Stimulated activated memory B cell treated with anti-CD40 and anti-IgM and Interleukin-4, amounts not matched to agents 10 μg/mL and 1 μg/mL and 100 μg/mL, for 72 hours (primary cell): ENCODE data around the gene SLCO2B1.
A peak's percentile ranks its signal among the peaks of the same experiment; 100 is the strongest.

Experiments
- ATAC-seq: fragments of 150-1000 bp; cut with Tn5 transposase; 2 replicates; pipeline ENCODE4 v1.10.0; 2021
- H3K27ac Mint-ChIP-seq: one replicate; pipeline ENCODE4 v1.8.0; 2022; ENCODE audit warnings: mild to moderate bottlenecking, mixed read lengths
- H3K27me3 Mint-ChIP-seq: one replicate; pipeline ENCODE4 v1.8.0; 2022; ENCODE audit warnings: mixed read lengths
- H3K36me3 Mint-ChIP-seq: one replicate; pipeline ENCODE4 v1.8.0; 2022; ENCODE audit warnings: mixed read lengths
- H3K4me1 Mint-ChIP-seq: one replicate; pipeline ENCODE4 v1.8.0; 2022; ENCODE audit warnings: mixed read lengths
- H3K4me3 Mint-ChIP-seq: one replicate; pipeline ENCODE4 v1.8.0; 2022; ENCODE audit warnings: mild to moderate bottlenecking, moderate library complexity, mixed read lengths
- H3K9me3 Mint-ChIP-seq: one replicate; pipeline ENCODE4 v1.8.0; 2022; ENCODE audit warnings: mixed read lengths

The SLCO2B1 gene

GRCh38 chr11:75152651-75153427, 1.9 kb downstream of the SLCO2B1 start:
- no peak for ATAC-seq
- Mint-ChIP-seq H3K9me3 (no peaks in the 10 kb centered on the region), H3K4me3 (no peak overlapping the region), H3K36me3 (no peaks in the 10 kb centered on the region), H3K27ac (no peak overlapping the region), H3K27me3 (peaks cover 39% of the 10 kb centered on the region), H3K4me1 (no peaks in the 10 kb centered on the region)

GRCh38 chr11:75154646-75155569, 4.0 kb downstream of the SLCO2B1 start:
- Mint-ChIP-seq H3K27me3 (peaks cover 39% of the 10 kb centered on the region), H3K9me3 (no peaks in the 10 kb centered on the region), H3K4me1 (no peaks in the 10 kb centered on the region), H3K4me3 (no peak overlapping the region), H3K36me3 (no peaks in the 10 kb centered on the region), H3K27ac (no peak overlapping the region)
- ATAC-seq: no peak

- no peak for ATAC-seq
- no peaks in the 10 kb centered on the region for H3K4me1 Mint-ChIP-seq
- no peak overlapping the region for H3K4me3 Mint-ChIP-seq
These were observed 4.9 kb downstream of the SLCO2B1 start for GRCh38 chr11:75155570-75156422.

DNA sequence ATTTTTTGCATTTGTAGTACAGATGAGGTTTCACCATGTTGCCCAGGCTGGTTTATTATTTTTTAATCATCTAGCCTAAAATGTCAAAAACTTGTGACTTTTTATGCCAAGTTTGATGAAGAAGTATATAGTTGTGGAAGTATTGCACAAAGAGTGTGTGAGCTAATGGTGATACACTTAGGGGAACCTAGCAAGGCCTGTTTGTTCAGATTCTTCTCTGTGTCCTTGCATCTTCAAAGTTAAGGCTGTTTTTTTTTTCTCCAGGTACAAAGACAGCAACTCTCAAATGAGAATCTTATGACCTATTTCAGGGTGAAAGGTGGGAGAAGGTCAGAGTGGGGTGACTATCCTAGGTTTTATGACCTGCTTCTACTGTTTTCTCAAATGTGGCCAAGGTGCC, 7.3 kb downstream of the SLCO2B1 start:
- Mint-ChIP-seq H3K27me3 (peaks cover 37% of the 10 kb centered on the region), H3K36me3 (no peaks in the 10 kb centered on the region), H3K27ac (no peak overlapping the region), H3K4me3 (no peak overlapping the region), H3K4me1 (no peaks in the 10 kb centered on the region), H3K9me3 (peaks cover 7% of the 10 kb centered on the region)
- no peak for ATAC-seq

More at GRCh38 chr11:75155570-75156422, 4.9 kb downstream of the SLCO2B1 start:
- Mint-ChIP-seq H3K9me3 (peaks cover 4% of the 10 kb centered on the region), H3K27ac (no peak overlapping the region), H3K27me3 (peaks cover 37% of the 10 kb centered on the region), H3K36me3 (no peaks in the 10 kb centered on the region)

GRCh38 chr11:75158696-75159150, 7.8 kb downstream of the SLCO2B1 start:
- Mint-ChIP-seq H3K36me3 (no peaks in the 10 kb centered on the region), H3K4me3 (no peak overlapping the region)

GRCh38 chr11:75159151-75159953, 8.4 kb downstream of the SLCO2B1 start:
- H3K27me3 Mint-ChIP-seq: peaks cover 48% of the 10 kb centered on the region

More at GRCh38 chr11:75158696-75159150, 7.8 kb downstream of the SLCO2B1 start:
- Mint-ChIP-seq H3K9me3 (peaks cover 7% of the 10 kb centered on the region), H3K27me3 (peaks cover 42% of the 10 kb centered on the region), H3K27ac (no peak overlapping the region), H3K4me1 (no peaks in the 10 kb centered on the region)
- no peak for ATAC-seq

GRCh38 chr11:75160220-75160757, 9.4 kb downstream of the SLCO2B1 start:
- no peak for ATAC-seq
- Mint-ChIP-seq H3K4me3 (no peak overlapping the region), H3K4me1 (no peaks in the 10 kb centered on the region), H3K9me3 (peaks cover 7% of the 10 kb centered on the region), H3K36me3 (no peaks in the 10 kb centered on the region), H3K27ac (no peak overlapping the region), H3K27me3 (peaks cover 54% of the 10 kb centered on the region)

More at GRCh38 chr11:75159151-75159953, 8.4 kb downstream of the SLCO2B1 start:
- H3K9me3 Mint-ChIP-seq: peaks cover 7% of the 10 kb centered on the region
- H3K27ac Mint-ChIP-seq: no peak overlapping the region
- no peaks in the 10 kb centered on the region for H3K36me3 Mint-ChIP-seq
- H3K4me1 Mint-ChIP-seq: no peaks in the 10 kb centered on the region
- H3K4me3 Mint-ChIP-seq: no peak overlapping the region
- ATAC-seq: no peak

- no peak overlapping the region for H3K27ac Mint-ChIP-seq
- peaks cover 48% of the 10 kb centered on the region for H3K27me3 Mint-ChIP-seq
- H3K4me1 Mint-ChIP-seq: no peaks in the 10 kb centered on the region
These were observed 10.0 kb downstream of the SLCO2B1 start for GRCh38 chr11:75160880-75161279.

DNA sequence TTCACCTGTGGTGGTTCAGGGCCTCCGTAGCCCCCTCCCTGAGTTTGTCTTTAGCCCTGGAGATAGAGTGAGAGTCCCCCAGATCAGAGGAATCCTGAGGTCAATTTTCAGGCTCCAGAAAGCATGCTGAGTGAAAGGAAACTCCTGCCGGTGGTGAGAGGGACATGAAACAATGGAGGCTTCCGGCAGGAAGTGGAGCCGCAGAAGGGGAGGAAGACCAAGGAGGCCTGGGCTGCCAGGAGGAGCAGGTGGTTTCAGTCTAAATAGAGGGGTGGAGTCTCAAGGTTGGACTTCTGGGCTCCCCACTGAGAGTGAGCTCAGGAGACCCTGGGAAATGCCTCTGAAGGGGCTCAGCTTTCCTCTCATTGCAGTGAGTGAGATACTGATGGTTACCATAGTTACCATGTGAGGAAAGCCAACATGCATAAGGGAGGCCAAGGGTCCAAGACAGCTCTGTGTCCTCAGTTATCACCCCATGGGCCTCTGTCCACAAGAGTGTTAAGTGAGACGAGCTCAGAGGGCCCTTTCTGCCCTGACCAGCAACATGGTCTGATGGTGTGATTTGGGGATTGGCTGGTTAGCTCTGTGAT, 10.7 kb downstream of the SLCO2B1 start:
- Mint-ChIP-seq H3K27ac (no peak overlapping the region), H3K36me3 (no peaks in the 10 kb centered on the region)

More at GRCh38 chr11:75160880-75161279, 10.0 kb downstream of the SLCO2B1 start:
- ATAC-seq: no peak
- Mint-ChIP-seq H3K36me3 (no peaks in the 10 kb centered on the region), H3K4me3 (no peak overlapping the region), H3K9me3 (peaks cover 7% of the 10 kb centered on the region)

DNA sequence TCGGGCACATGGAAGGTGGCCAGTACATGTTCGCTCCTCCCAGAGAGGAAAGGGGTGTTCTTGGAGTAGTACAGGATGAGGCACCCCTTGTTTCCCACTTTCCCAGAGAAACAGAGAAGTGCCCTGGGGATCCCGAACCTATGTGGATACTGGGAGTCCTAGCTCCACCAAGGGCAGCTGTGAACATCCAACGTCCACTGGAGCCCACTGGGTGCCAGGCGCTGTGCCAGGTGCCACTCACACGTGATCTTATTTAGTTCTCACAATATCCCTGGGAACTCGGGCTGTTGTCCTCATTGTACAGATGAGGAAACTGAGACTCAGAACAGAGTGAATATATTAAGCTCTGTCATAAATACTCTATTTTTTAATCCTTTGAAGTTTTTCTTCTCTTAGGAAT, 12.0 kb downstream of the SLCO2B1 start:
- Mint-ChIP-seq H3K27me3 (peaks cover 42% of the 10 kb centered on the region), H3K4me3 (no peak overlapping the region), H3K9me3 (peaks cover 7% of the 10 kb centered on the region), H3K4me1 (no peaks in the 10 kb centered on the region), H3K27ac (no peak overlapping the region), H3K36me3 (no peaks in the 10 kb centered on the region)
- ATAC-seq: no peak

More for the DNA sequence above, 10.7 kb downstream of the SLCO2B1 start:
- ATAC-seq: no peak
- H3K9me3 Mint-ChIP-seq: peaks cover 7% of the 10 kb centered on the region
- peaks cover 42% of the 10 kb centered on the region for H3K27me3 Mint-ChIP-seq
- no peak overlapping the region for H3K4me3 Mint-ChIP-seq
- no peaks in the 10 kb centered on the region for H3K4me1 Mint-ChIP-seq

GRCh38 chr11:75163921-75164849, 13.3 kb downstream of the SLCO2B1 start:
- ATAC-seq: peak; percentile 10
- H3K4me3 Mint-ChIP-seq: no peak overlapping the region
- H3K27me3 Mint-ChIP-seq: peaks cover 42% of the 10 kb centered on the region
- H3K4me1 Mint-ChIP-seq: no peaks in the 10 kb centered on the region
- H3K9me3 Mint-ChIP-seq: peaks cover 7% of the 10 kb centered on the region
- no peaks in the 10 kb centered on the region for H3K36me3 Mint-ChIP-seq
- H3K27ac Mint-ChIP-seq: no peak overlapping the region

- Mint-ChIP-seq H3K27ac (no peak overlapping the region), H3K9me3 (peaks cover 4% of the 10 kb centered on the region), H3K36me3 (no peaks in the 10 kb centered on the region), H3K27me3 (peaks cover 48% of the 10 kb centered on the region), H3K4me1 (no peaks in the 10 kb centered on the region), H3K4me3 (no peak overlapping the region)
- no peak for ATAC-seq
These were observed 14.8 kb downstream of the SLCO2B1 start for GRCh38 chr11:75165721-75166120.

DNA sequence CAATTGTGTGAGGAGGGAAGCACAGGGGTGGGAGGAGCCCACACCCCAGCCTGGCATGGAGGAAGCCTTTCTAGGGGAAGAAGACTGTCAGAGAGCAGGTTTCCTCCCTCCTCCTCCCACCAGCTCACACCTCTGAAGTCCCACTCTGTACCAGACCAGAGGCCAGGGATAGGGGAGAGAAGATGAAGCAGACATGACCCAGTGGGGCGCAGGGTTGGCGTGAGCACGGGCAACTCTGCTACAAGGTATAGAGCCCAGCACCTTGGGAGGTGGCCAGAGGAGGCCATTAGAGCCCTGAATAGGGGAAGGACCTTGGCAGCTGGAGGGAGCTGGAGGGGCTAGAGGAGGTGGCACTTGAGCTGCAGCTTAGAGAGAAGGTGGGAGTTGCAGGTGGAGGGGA, 15.9 kb downstream of the SLCO2B1 start:
- no peak for ATAC-seq
- Mint-ChIP-seq H3K27me3 (peaks cover 43% of the 10 kb centered on the region), H3K27ac (no peak overlapping the region), H3K9me3 (no peaks in the 10 kb centered on the region), H3K4me1 (no peaks in the 10 kb centered on the region), H3K36me3 (no peaks in the 10 kb centered on the region), H3K4me3 (no peak overlapping the region)
